HepG2 (cell line): ENCODE results near the gene MICOS13. TPM values are rescaled to one million over a fixed set of nuclear protein-coding genes. Genes with fewer than 3 reads are reported as not detected.

Experiments
- CEBPB ChIP-seq: IDR thresholded peaks from 2 replicates; pipeline ENCODE4 v1.6.1; 2011; ENCODE audit warnings: low read depth, low read length, improper control_type of control experiment, borderline replicate concordance
- CSRNP1 ChIP-seq: sonication (generic); formaldehyde crosslinking; IDR thresholded peaks from 2 replicates; pipeline ENCODE4 v1.8.1; 2023; ENCODE audit warnings: mild to moderate bottlenecking, missing genetic modification reagents
- ELF4 ChIP-seq: sonication (generic); formaldehyde crosslinking; IDR thresholded peaks from 2 replicates; pipeline ENCODE4 v1.5.0; 2020; ENCODE audit warnings: missing genetic modification reagents, mild to moderate bottlenecking, moderate library complexity, borderline replicate concordance
- ETS1 ChIP-seq: sonication (generic); formaldehyde crosslinking; IDR thresholded peaks from 2 replicates; pipeline ENCODE4 v1.4.0; 2020; ENCODE audit warnings: missing genetic modification reagents
- ETV6 ChIP-seq: sonication (generic); formaldehyde crosslinking; conservative IDR thresholded peaks from 2 replicates; pipeline ENCODE4 v1.4.0; 2020; ENCODE audit warnings: missing genetic modification reagents
- GATA4 ChIP-seq: sonication (generic); IDR thresholded peaks from 2 replicates; pipeline ENCODE4 v1.6.1; 2016; ENCODE audit warnings: antibody characterized with exemption, low read depth, borderline replicate concordance
- JUN ChIP-seq: sonication (generic); formaldehyde crosslinking; IDR thresholded peaks from 2 replicates; pipeline ENCODE4 v1.4.0; 2020; ENCODE audit warnings: mild to moderate bottlenecking, missing genetic modification reagents
- MBD4 ChIP-seq: IDR thresholded peaks from 2 replicates; pipeline ENCODE4 v1.6.1; 2012; ENCODE audit warnings: low read length, inconsistent platforms, borderline replicate concordance
- MZF1 ChIP-seq: sonication (generic); formaldehyde crosslinking; IDR thresholded peaks from 2 replicates; pipeline ENCODE4 v1.8.1; 2023; ENCODE audit warnings: mild to moderate bottlenecking, missing genetic modification reagents, borderline replicate concordance
- POLR2G ChIP-seq: fragments of 200-400 bp; formaldehyde crosslinking; IDR thresholded peaks from 2 replicates; pipeline ENCODE4 v1.6.1; 2018; ENCODE audit warnings: mild to moderate bottlenecking, low read depth, low read length, moderate library complexity
- ZBTB7B ChIP-seq: sonication (generic); formaldehyde crosslinking; IDR thresholded peaks from 2 replicates; pipeline ENCODE4 v1.4.0; 2020; ENCODE audit warnings: missing genetic modification reagents
- ZFP91 ChIP-seq: sonication (generic); formaldehyde crosslinking; IDR thresholded peaks from 2 replicates; pipeline ENCODE4 v1.9.0; 2022; ENCODE audit warnings: missing genetic modification reagents, mild to moderate bottlenecking, borderline replicate concordance
- ZNF235 ChIP-seq: sonication (generic); formaldehyde crosslinking; IDR thresholded peaks from 2 replicates; pipeline ENCODE4 v1.8.1; 2023; ENCODE audit warnings: mild to moderate bottlenecking, missing genetic modification reagents, borderline replicate concordance
- ZNF512B ChIP-seq: sonication (generic); formaldehyde crosslinking; IDR thresholded peaks from 2 replicates; pipeline ENCODE4 v1.5.1; 2020; ENCODE audit warnings: missing genetic modification reagents, mild to moderate bottlenecking, borderline replicate concordance
- ZNF687 ChIP-seq: sonication (generic); formaldehyde crosslinking; IDR thresholded peaks from 2 replicates; pipeline ENCODE4 v1.5.1; 2020; ENCODE audit warnings: mild to moderate bottlenecking, missing genetic modification reagents, moderate library complexity
- ZNF83 ChIP-seq: sonication (generic); formaldehyde crosslinking; IDR thresholded peaks from 2 replicates; pipeline ENCODE4 v1.4.0; 2020; ENCODE audit warnings: missing genetic modification reagents, mild to moderate bottlenecking, borderline replicate concordance
- polyA plus RNA-seq, 8 experiments: library from polyadenylated mRNA; depleted of rRNA in 3 of 8; stranded (reverse) in 7 of 8; unstranded in 1 of 8; fragments of >200 nt; fragmentation: Illumina TruSeq in 4 of 8; extraction: Trizol in 4 of 8; gene quantifications; 2 replicates each; pipeline versions ENCODE4 v1.2.1 to v1.2.3, GENCODE V29; 2011 to 2016; ENCODE audit warnings: low read depth in 4 of 8, missing spikeins in 1 of 8, mixed read lengths in 1 of 8; ENCODE audit not compliant: insufficient read depth in 1 of 8
- total RNA-seq, 5 experiments: library from RNA; depleted of rRNA; stranded (reverse); fragments of >200 nt; fragmentation: Illumina TruSeq; extraction: Trizol; gene quantifications; 2 replicates each; pipeline ENCODE4 v1.2.3, GENCODE V29; 2016; ENCODE audit warnings: low read depth in 1 of 5

MICOS13 gene
- total and polyA plus RNA-seq, 2 of the 13 experiments (the other 11 are each of a cell fraction or from before 2014, with no cell fraction given) = 28.8 to 35.4 TPM

- TF ChIP-seq ZNF687 (CRISPR knock-in tag) = peak; percentile 62; the same call in 1 of the 2 replicates
- no peak for TF ChIP-seq ETV6 (CRISPR knock-in tag)
- TF ChIP-seq MZF1 = no peak
- no peak for TF ChIP-seq CSRNP1 (CRISPR knock-in tag)
- TF ChIP-seq ZNF83 (CRISPR knock-in tag) = no peak
- no peak for TF ChIP-seq GATA4
- no peak for TF ChIP-seq CEBPB
- TF ChIP-seq POLR2G = peak; percentile 88
- TF ChIP-seq ZBTB7B (CRISPR knock-in tag) = no peak
- TF ChIP-seq ZNF512B = no peak
- no peak; the same call in 1 of the 2 replicates for TF ChIP-seq ELF4
- 0 out of 2 replicates have a peak, but pooled peaks have one; percentile 37 for TF ChIP-seq ZNF235 (CRISPR knock-in tag)
- TF ChIP-seq ETS1 (CRISPR knock-in tag) = no peak
- TF ChIP-seq JUN (CRISPR knock-in tag) = no peak
- no peak for TF ChIP-seq MBD4
- TF ChIP-seq ZFP91 (CRISPR knock-in tag) = peak; percentile 99
Measured at GRCh38 chr19:5680437-5681368, at the start of gene MICOS13, which contains the start of gene HSD11B1L (continued).
